Stimulated activated CD8-positive, alpha-beta memory T cell treated with anti-CD3 and anti-CD28 coated beads, Interleukin-15, amount 100 ng/mL, for 48 hours (primary cell): ENCODE measurements around the gene A3GALT2.
"Not testable (repeated sequence)": the region's sequence is repeated elsewhere in the genome, so short reads cannot be mapped to it uniquely, and the experiment has no call there.

ENCODE experiments used
- DNase-seq, 2 donors: peaks; one replicate each; pipeline ENCODE4 v3.0.0-alpha.2; 2020; ENCODE audit warnings: low read depth in 2 of 2

Gene A3GALT2

DNA sequence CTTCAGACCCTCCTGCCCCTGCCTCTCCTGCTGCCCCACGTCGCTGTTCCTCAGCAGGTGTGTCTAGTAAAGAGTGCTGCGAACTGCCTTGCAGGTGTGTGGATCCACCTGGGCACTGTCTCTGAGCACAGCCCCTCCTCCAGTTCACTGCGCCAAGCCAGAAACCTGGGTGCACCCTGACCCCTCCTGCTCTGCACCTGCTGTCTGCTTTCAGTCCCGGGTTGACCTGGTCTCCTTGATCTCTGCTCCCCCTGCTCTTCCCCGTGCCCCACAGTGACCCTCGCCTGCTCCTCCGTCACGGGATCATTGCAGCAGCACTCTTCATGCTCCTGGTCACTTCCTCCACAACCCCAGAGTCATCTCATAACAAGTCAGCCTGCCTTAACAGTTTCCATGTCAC, 6.5 kb downstream of the A3GALT2 start:
- DNase-seq, result no peak

DNA sequence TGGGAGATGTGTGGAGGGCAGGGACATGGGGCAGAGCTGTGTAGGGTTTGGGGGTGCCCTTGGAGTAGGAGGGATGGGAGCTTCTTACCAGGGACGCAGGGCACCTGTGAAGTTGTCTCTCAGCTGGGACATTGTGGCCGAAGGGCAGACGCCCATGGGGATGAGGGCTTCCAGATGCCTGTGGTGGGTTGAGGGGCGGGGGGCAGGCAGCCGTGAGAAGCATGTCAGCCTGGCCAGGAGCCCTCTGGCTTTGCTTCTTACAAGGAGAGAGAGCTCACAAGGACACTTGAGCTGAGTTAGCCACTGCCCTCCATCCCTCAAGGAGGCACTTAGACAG, 8.5 kb downstream of the A3GALT2 start:
- no peak for DNase-seq

DNA sequence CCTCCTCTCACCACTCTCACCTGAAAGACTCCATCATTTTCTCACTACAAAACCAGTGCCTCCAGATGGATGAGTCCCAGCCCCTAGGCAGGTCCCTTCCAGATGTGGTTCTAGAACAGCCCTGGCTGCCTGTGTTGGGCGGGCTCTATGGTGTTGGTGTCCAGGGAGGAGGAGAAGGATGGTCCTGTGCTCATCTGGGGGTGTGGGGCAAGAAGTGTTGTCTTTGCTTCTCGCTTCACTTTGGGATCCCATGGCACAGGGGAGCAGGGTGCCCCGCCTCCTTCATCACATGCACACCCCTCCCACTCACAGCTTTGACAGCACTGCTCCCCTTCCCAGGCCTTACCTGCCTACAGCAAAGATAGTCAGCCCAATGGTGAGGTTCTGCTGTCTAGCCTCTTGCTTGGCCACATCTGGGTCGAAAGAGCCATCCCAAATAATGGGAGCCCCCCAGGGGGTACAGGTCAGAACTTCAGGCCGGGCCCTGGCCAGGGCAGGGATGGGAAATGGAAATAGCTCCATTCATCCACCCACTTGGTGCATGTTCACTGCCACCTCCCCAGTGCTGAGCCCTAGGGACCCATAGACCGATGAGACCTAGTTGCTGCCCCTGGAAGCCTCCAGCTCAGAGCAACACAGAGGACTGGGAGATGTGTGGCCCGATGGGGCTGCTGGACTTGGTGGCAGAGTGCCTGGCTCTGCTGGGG, 9.0 kb downstream of the A3GALT2 start:
- DNase-seq, result no peak

DNA sequence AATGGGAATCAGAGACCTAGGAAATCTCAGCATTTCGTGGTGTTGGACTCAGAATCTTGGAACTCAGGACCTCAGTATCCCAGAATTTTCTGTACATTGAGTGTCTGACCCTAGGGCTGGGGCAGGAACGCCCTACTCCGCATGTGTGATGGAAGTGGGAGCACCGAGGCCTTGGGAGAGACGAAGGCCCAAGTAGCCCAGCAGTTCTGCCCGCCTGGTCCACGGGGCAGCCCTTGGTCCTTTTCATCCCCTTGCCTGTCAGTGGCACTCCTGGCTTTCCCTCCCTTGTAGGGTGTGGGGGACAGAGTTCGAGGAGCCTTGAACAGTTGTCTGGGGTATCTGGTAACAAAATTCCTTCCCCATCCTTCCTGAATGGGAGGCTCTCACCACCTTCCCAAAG, 10.2 kb downstream of the A3GALT2 start:
- no peak for DNase-seq

DNA sequence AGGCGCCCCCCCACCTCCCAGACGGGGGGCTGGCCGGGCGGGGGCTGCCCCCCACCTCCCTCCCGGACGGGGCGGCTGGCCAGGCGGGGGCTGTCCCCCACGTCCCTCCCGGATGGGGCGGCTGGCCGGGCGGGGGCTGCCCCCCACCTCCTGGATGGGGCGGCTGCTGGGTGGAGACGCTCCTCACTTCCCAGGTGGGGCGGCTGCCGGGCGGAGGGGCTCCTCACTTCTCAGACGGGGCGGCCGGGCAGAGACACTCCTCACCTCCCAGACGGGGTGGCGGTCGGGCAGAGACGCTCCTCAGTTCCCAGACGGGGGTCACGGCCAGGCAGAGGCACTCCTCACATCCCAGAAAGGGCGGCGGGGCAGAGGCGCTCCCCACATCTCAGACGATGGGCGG, 11.5 kb downstream of the A3GALT2 start:
- DNase-seq, result not testable (repeated sequence)

DNA sequence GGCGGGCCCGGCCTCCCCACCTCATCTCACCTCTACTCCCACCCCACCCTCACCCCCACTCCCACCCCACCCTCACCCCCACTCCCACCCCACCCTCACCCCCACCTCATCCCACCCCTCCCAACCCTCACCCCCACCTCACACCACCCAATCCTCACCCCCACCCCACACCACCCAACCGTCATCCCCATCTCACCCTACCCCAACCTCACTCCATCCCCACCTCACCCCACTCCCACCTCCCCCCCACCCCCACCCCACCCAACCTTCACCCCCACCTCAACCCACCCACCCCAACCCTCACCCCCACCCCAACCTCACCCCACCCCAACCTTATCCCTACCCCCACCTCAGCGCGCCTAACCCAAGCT, 13.4 kb downstream of the A3GALT2 start:
- DNase-seq, result no peak

DNA sequence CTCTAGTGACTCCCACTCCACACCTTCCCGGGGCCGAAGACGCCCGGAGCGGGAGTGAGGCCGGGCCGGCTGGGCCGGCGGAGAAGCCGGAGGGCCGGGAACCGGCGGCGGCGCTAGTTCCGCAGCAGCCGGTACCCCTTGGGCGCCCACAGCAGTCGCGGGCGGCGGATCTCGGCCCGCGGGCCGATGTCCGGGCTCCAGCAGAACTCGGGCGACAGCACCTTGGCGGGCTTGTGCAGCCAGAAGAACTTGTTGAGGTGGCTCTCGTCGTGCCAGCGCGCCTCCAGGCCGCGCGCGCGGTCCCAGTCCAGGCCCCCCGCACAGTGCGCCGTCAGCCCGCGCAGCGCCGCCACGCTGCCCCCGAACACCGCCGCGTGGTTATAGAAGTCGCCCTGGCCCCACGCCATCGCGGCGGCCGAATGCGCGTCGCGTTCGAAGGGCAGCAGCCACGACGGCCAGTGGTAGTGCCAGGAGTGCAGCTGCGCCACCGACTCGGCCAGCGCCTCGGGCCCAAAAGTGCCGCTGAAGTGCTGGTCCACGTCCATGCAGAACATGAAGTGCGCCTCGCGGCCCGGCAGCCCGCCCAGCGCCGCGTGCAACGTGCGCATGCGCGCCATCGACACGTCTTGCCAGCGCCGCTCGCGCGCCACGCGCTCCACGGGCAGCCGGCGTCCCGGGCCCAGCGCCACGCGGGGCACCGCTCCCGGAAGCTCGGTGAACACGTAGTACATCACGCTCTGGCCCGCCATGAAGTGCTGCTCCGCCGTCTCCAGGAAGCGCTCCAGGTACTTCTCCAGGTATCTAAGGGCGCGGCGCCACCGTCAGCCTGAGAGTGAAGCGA, 14.0 kb downstream of the A3GALT2 start:
- DNase-seq, result no peak

DNA sequence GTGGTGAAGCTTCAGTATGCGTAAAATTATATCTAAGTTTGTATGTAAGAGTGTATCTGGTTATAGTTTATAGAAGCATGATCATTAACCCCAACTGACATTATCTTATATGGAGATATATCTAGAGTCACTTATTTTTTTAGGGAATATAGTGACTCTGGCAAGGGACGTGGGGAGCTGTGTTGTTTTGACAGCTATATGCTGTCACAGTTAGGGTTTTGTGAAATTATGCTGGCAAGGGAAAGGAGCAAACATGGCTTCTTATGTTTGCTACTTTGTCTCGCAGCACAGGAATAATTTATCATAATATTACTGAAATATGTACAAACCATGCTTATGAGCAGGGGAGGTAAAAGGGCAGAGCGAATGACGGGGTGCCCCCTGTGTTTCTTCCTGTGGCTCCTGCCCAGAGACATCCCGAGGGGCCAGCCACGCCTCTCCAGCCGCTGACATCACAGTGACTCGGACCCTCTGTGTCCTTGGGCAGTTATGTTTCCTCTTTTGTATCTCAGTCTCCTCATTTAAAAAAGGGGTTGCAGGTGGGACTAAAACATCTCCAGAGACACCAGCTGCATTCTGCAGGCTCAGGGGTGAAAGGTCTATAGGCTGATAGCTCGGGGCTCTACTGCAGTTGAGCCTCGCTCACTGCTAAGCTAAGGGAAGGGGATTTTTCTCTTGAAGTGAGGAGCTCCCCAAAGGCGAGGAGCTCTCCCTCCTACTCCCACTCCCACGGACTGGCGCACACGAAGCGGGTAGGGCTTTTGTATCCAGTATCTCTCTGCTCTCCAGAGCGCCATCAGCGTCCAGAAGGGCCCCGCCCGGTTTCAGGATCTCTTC, 14.9 kb downstream of the A3GALT2 start:
- no peak for DNase-seq

DNA sequence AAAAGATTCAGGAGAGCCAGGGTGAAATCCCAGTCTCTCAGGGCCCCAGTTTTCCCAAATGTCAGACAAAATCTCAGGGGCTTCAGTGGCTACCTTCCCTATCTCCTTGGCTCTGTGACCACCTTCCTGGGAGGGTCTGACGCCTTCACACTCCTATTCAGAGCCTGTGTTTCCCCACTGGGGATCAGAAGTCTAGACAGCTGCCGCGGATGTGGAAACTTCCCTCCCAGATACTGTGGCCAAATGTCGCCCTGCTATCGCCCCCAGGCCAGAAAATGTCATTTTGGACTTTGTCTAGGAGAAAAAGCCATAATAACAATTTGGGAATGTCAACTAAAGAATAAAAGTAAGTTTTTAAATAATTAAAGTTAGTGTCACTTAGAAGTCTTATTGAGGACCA, 15.9 kb downstream of the A3GALT2 start:
- no peak for DNase-seq

DNA sequence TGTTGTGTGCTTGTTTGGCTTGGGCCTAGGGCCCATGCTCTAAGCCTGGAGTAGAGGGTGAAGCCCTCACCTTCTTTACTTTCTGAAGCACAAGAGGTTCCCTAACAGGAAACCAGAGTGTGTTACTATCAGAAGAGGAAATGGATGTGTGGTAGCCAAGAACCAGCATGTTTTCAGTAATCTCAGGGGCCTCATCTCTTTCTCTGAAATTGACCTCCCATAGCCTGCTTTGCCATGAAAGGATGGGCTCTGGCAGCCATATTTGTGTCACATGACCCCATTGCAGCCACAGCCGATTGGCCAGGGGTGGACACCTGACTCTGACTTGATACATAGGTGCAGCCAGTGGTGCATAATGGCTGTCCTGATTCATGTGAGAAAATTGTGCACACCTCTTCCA, 18.6 kb downstream of the A3GALT2 start:
- DNase-seq, result no peak

DNA sequence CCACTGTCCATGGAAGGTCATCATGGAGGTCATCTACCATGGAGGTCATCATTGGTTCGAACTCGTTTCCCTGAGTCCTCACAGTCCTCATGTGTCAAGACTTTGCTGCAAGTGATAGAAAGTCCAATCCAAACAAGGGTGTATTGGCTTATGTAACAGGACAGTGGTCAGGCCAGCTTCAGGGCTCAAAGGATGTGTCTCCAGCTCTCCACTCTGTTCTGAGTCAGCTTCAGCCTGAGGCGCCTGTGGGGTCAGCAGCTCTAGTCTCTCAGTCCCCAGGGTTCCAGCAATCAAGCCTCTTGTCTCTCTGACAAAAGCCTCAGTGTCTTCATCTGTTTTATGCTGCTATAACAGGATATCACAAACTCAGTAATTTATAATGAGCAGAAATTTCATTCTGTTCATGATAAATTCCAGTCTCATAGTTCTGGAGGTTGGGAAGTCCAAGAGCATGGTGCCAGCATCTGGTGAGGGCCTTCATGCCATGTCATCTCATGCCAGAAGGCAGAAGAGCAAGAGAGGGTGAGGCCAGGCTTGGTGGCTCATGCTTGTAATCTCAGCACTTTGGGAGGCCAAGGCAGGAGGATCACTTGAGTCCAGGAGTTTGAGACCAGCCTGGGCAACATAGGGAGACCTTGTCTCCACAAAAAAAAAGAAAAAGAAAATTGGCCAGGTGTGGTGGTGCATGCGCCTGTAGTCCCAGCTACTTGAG, 19.5 kb downstream of the A3GALT2 start:
- no peak for DNase-seq

DNA sequence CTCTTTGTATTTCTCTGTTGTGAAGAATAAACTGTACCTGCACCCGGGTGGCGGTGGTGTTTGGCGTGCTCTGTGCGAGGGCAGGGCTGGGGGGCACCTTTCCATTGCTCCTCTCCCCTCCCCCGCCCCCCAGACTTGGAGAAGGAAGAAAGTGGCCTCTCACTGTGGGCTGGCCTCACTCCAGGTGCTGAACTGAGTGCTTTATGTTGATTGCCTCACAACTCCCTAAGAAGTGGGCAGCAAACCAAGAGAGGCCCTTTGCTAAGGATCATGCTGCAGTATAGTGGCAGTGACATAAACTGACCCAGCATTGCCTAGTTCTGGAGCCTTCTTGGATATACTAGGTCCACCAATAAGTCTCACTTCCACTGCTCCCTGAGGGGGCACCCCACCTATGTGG, 20.2 kb downstream of the A3GALT2 start:
- DNase-seq, result no peak

DNA sequence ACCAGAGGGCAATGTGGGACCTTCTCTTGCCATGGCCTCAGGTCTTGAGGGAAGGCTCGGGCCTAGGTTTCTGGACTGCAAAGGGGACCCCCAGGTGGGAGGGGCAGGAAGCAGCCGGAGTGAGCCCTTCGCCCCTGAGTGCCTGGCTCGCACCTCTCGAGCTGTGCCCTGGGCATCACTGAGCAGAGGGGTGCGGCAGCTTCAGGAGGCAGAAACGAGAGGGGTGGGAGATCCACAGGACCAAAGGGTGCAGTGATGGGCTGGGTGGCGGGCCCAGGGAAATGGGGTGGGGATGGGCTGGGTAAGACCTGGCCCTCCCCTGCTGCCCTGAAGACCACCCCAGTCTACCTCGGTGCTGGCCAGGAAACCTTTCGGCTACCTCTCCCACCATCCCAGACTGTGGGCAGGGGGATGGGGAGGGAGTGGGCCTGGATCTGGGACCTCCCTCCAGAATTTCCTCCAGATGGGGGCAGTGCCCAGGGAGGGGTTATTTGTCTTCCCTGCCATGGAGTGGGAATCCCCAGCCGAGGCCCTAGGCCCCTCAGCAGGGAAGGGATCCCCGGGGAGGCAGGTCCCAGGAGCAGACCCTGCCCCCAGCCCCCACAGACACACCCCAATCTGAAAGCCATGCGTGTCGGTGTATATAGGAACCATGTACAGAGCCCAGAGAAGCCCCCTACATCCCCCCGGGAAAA, 21.3 kb downstream of the A3GALT2 start:
- no peak for DNase-seq

DNA sequence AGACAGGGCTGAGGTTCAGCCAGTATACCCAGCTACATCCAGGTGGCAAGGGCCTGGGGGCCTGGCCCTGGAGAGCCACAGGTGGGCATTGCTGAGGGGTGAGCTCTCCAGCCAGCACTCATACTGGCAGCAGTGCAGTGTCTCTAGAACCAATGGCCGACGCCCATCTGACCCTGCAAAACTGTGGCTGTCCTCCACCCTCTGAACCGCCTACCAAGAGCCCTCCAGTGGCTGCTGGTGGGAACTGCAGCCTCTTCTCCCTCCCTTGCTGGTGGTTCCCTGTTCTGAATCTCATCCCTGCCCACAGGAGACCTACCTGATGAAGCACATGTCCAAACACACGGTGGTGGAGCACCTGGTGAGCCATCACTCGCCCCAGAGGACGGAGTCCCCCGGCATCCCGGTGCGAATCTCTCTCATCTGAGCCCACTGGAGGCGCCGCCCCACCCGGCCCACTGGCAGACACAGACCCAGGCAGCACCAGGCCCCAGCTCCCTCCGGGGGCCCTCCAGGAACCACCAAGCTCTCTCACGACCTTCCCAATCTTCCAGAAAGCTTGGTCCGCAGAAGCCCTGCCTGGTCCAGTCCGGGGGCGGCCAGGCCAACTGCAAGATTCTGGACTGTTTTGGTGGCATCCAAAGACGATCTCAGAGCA, 22.1 kb downstream of the A3GALT2 start:
- DNase-seq, result peak; percentile 31 to 40

DNA sequence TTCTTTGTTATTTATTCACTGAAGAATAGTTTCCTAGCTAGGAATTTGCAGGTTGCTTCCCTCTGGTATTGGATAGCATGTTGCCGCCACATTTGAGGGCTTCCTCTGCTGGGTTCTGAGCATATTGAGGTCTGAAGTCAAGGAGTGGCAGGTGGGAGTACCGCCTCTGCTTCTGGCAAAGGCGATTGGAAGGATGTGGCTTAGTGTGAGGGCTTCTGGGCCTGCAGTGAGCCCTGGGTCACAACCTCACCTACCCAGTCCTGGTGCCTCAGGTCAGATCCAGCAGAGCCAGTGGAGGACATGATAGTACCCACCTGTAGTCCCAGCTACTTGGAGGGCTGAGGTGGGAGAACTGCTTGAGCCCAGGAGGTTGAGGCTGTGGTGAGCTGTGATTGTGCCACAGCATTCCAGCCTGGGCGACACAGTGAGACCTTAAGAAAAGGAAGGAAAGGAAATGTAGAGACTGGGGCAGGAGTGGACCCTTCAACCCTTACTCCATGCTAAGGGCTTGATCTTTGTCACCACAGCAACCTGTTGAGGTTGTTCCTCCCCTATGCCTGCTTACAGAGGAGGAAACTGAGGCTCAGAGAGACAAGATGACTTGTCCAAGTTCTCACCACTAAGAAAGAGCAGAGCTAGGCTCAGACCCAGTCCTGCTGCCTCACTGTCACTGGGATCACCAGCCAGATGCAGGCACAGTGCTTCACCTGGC, 22.8 kb downstream of the A3GALT2 start:
- no peak for DNase-seq

DNA sequence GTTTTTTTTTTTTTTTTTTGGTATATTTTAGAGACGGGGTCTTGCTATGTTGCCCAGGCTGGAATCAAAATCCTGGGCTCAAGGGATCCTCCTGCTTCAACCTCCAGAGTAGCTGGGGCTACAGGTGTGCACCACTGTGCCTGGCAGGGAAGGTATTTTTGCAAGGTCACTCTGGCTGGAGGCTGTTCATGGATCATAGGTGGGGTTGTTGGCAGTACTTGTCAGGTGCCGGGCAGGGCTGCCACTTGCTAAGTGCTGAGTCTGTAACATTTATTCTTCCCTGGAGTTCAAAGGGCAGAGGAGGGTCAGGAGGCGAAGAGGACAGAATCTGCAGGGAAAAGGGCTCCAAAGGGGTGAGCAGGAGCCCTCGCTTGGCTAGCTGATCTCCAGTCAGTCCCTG, 24.1 kb downstream of the A3GALT2 start:
- no peak for DNase-seq

DNA sequence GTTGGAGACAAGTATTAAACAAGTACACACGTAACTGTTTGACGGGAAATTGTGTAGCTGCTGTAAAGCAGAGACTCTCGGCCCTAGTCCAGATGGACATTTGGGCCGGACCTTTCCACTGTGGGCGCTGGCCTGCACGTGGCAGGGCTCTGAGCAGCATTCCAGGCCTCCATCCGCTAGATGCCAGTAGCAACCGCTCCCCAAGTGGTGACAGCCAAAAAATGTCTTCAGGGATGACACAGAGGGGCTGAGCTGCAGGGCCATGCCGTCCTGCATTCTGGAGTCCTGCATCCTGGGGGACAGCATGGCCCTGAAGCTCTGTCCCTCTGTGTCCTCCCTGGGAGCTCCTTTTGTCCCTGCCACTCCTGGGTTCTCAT, 24.8 kb downstream of the A3GALT2 start:
- no peak for DNase-seq

DNA sequence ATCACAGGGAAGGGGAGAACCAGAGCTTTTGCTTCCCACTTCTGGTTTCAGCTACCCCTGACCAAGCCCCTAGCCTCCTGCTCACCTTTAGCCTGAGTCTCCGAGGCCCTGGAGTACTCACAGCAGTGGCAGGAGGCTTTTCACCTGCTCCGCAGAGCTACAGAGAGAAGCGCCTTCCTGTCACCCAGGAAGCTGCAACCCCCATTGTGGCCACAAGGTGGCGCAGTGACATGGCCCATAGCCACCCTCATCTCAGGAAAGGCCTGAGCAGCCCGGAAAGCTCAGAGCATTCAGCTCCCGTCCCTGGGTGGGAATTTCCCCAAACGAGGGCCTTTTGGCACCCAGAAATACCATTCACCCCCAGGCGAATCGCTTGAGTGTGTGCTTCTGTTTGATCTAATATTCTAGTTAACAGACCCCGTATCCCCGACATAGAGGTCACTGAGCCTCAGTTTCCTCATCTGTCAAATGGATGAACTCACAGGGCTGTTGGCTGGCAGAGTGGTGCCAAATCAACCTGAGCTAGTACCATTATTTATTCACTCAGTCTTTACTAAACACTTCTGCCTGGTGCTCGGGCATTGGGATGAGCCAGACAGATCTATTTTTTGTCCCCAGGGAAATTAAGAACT, 25.3 kb downstream of the A3GALT2 start:
- peak; percentile 65 to 79 for DNase-seq

DNA sequence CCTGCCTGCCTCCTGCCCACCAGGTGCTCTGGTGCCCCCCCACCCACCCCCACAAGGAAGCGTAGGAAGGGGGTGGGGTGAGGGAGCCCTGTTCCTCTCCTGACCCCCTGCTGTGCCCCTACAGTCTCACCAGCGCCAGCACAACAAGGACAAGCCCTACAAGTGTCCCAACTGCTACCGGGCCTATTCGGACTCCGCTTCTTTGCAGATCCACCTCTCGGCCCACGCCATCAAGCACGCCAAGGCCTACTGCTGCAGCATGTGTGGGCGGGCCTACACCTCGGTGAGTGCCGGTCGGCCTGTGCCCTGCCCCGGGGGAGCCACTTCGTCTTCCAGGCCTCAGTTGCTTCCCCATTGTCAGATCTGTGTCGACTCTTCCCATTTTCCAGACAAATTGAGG, 25.9 kb downstream of the A3GALT2 start:
- no peak for DNase-seq
